Dermis microvascular lymphatic vessel endothelial cell (primary cell): ENCODE measurements around the gene THUMPD2. TPM values are rescaled to one million over a fixed set of nuclear protein-coding genes. Genes with fewer than 3 reads are reported as not detected.
A peak's percentile ranks its signal among the peaks of the same experiment; 100 is the strongest.

Experiments
- DNase-seq, 2 donors: peaks; one replicate each; pipeline versions ENCODE4 v3.0.0 to v3.0.0-alpha.2; 2010; ENCODE audit warnings: low read depth in 2 of 2
- total RNA-seq: library from RNA; depleted of rRNA; stranded (reverse); fragments of >200 nt; gene quantifications from 2 replicates; pipeline ENCODE4 v1.2.1, GENCODE V29; 2014

Gene THUMPD2
- total RNA-seq, 1 donor from 2014 or later = 4.4 TPM

- DNase-seq = no peak
These were observed 23.6 kb downstream of the THUMPD2 start for GRCh38 chr2:39755466-39755865.

GRCh38 chr2:39743269-39743776 lies 35.7 kb downstream of the THUMPD2 start:
- no peak for DNase-seq

GRCh38 chr2:39741871-39742270 lies 37.2 kb downstream of the THUMPD2 start:
- DNase-seq = no peak

GRCh38 chr2:39739386-39739785 lies 39.7 kb downstream of the THUMPD2 start:
- no peak for DNase-seq

- no peak for DNase-seq
These were observed 40.1 kb downstream of the THUMPD2 start for GRCh38 chr2:39738936-39739335.

- DNase-seq = peak in 1 of 2 donors; percentile 14
These were observed 41.4 kb downstream of the THUMPD2 start for GRCh38 chr2:39737661-39738060.

- no peak for DNase-seq
These were observed 42.4 kb downstream of the THUMPD2 start for GRCh38 chr2:39736640-39737039.

GRCh38 chr2:39735648-39736047 lies 43.4 kb downstream of the THUMPD2 start:
- no peak for DNase-seq

GRCh38 chr2:39734445-39734844 lies 44.6 kb downstream of the THUMPD2 start:
- DNase-seq = no peak

- DNase-seq = no peak
These were observed 45.9 kb downstream of the THUMPD2 start for GRCh38 chr2:39733070-39733674.

- DNase-seq = no peak
These were observed 46.6 kb downstream of the THUMPD2 start for GRCh38 chr2:39732482-39732881.

- no peak for DNase-seq
These were observed 47.5 kb downstream of the THUMPD2 start for GRCh38 chr2:39731546-39731945.

- DNase-seq = peak; percentile 16 to 43
These were observed 48.3 kb downstream of the THUMPD2 start for GRCh38 chr2:39730685-39731302.

GRCh38 chr2:39730276-39730675 lies 48.8 kb downstream of the THUMPD2 start:
- DNase-seq = no peak

GRCh38 chr2:39728941-39729351 lies 50.1 kb downstream of the THUMPD2 start:
- peak; percentile 5 to 56 for DNase-seq

GRCh38 chr2:39728085-39728484 lies 51.0 kb downstream of the THUMPD2 start:
- peak in 1 of 2 donors; percentile 51 for DNase-seq

- DNase-seq = no peak
These were observed 53.7 kb downstream of the THUMPD2 start for GRCh38 chr2:39725401-39725800.

- DNase-seq = no peak
These were observed 54.3 kb downstream of the THUMPD2 start for GRCh38 chr2:39724828-39725144.

GRCh38 chr2:39723946-39724827 lies 54.9 kb downstream of the THUMPD2 start:
- DNase-seq = no peak

GRCh38 chr2:39723497-39723896 lies 55.6 kb downstream of the THUMPD2 start:
- no peak for DNase-seq

- no peak for DNase-seq
These were observed 58.1 kb downstream of the THUMPD2 start for GRCh38 chr2:39720970-39721369.

GRCh38 chr2:39719317-39719716 lies 59.7 kb downstream of the THUMPD2 start:
- no peak for DNase-seq
